ENCODE data around the gene SORCS3.

SORCS3 gene

GRCh38 chr10:105150259-105150880, 509.3 kb downstream of the SORCS3 start:
- TF ChIP-seq, protein P1, sequence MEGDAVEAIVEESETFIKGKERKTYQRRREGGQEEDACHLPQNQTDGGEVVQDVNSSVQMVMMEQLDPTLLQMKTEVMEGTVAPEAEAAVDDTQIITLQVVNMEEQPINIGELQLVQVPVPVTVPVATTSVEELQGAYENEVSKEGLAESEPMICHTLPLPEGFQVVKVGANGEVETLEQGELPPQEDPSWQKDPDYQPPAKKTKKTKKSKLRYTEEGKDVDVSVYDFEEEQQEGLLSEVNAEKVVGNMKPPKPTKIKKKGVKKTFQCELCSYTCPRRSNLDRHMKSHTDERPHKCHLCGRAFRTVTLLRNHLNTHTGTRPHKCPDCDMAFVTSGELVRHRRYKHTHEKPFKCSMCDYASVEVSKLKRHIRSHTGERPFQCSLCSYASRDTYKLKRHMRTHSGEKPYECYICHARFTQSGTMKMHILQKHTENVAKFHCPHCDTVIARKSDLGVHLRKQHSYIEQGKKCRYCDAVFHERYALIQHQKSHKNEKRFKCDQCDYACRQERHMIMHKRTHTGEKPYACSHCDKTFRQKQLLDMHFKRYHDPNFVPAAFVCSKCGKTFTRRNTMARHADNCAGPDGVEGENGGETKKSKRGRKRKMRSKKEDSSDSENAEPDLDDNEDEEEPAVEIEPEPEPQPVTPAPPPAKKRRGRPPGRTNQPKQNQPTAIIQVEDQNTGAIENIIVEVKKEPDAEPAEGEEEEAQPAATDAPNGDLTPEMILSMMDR (IDR thresholded peaks at IDR 0.05; ENCODE audit: low read length, missing control alignments): no peak
- no peak overlapping the region for H3K4me3 ChIP-seq (replicated peaks; ENCODE audit: low read depth, low read length)
- DNase-seq (ENCODE audit: low read depth): no peak

DNA sequence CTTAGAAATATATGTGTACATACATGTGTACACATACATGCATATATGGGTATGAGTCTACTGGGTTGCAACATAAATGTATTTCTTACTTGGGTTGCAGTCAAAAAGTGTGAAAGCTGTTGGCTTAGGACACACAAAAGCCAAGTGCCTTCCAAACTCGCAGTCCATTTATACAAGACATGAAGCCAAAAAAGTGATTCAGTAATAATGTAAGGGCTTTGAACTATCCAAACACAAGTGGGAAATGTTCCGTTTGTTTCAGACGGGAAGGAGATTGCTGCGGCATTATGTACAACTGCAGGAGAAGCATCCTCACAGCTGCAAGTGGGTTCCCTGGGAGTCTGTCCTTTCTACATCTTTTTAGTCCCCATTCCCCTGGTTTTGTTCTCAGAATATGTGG, 513.6 kb downstream of the SORCS3 start:
- no peak for DNase-seq (ENCODE audit: low read depth)
- no peak overlapping the region for H3K4me3 ChIP-seq (replicated peaks; ENCODE audit: low read depth, low read length)
- TF ChIP-seq, protein P1 (IDR thresholded peaks at IDR 0.05; ENCODE audit: low read length, missing control alignments): no peak

GRCh38 chr10:105159268-105159667, 518.2 kb downstream of the SORCS3 start:
- DNase-seq (ENCODE audit: low read depth): no peak
- TF ChIP-seq, protein P1 (IDR thresholded peaks at IDR 0.05; ENCODE audit: low read length, missing control alignments): no peak
- no peak overlapping the region for H3K4me3 ChIP-seq (replicated peaks; ENCODE audit: low read depth, low read length)

GRCh38 chr10:105161149-105161548, 520.1 kb downstream of the SORCS3 start:
- no peak overlapping the region for H3K4me3 ChIP-seq (replicated peaks; ENCODE audit: low read depth, low read length)
- no peak for DNase-seq (ENCODE audit: low read depth)
- TF ChIP-seq, protein P1 (IDR thresholded peaks at IDR 0.05; ENCODE audit: low read length, missing control alignments): no peak

DNA sequence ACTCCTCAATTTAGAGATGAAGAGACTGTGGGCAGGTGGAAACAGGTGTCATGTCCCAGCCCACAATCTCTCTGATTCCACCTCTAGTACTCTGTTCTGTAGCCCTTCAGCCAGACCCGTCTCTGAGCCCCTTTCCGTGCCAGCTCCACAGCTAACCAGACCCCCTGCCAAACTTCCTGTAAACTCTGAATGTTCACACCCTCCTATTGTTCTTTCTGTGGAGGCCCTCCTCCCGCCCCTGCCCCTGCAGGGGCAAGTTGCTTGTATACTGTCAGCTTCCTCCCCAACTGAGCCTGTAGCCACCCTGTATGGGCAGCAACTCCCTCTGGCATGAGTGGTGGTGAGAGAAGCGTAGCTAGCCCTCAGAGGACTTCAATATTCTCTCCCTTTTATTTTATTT, 520.7 kb downstream of the SORCS3 start:
- TF ChIP-seq, protein P1 (IDR thresholded peaks at IDR 0.05; ENCODE audit: low read length, missing control alignments): no peak
- no peak overlapping the region for H3K4me3 ChIP-seq (replicated peaks; ENCODE audit: low read depth, low read length)
- DNase-seq (ENCODE audit: low read depth): no peak

DNA sequence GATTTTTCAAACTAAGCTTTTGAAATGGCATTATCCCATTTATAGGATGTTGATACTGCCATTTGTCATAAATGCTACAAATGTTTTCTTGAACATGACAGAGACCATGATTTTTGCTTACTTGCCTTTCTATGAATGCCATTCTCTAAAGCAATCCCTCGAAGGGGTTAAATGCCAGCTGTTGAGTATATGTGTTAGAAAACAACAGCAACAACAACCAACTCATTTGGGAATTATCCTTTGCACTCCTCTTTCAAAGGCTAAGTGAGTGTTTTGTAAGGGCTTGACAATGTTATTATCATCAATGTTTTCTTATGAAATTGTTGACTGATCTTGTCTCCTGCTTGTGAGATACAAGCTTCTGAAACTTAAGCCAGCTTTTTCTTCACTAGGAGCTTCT, 529.4 kb downstream of the SORCS3 start:
- TF ChIP-seq, protein P1 (IDR thresholded peaks at IDR 0.05; ENCODE audit: low read length, missing control alignments): no peak
- DNase-seq (ENCODE audit: low read depth): no peak

DNA sequence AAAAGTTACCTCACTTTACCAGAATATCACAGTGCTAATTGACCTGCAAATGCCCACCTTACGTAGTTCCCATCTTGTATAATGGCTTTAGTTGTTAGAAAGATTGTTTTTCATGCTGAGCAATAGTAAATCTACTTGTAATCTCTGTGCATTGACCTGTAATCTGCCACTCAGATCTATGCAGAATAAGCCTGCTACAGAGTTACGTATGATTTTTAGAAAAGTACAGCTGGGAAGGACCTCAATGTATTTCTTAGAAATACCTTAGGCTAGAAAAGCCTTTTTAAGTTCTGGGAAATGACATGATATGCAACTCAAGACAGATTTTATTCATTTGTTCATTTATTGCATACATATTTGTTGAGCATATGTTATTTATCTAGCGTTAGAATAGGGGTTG, 530.9 kb downstream of the SORCS3 start:
- TF ChIP-seq, protein P1 (IDR thresholded peaks at IDR 0.05; ENCODE audit: low read length, missing control alignments): no peak
- no peak for DNase-seq (ENCODE audit: low read depth)

More for the DNA sequence above, 529.4 kb downstream of the SORCS3 start:
- no peak overlapping the region for H3K4me3 ChIP-seq (replicated peaks; ENCODE audit: low read depth, low read length)

More for the DNA sequence above, 530.9 kb downstream of the SORCS3 start:
- H3K4me3 ChIP-seq (replicated peaks; ENCODE audit: low read depth, low read length): no peak overlapping the region
